Measurements from ENCODE around the gene SPANXB1. TPM values are rescaled to one million over a fixed set of nuclear protein-coding genes. Genes with fewer than 3 reads are reported as not detected.
"Not testable (repeated sequence)": the region's sequence is repeated elsewhere in the genome, so short reads cannot be mapped to it uniquely, and the experiment has no call there.

Gene SPANXB1
- not detected for polyA plus RNA-seq (ENCODE audit: insufficient read depth in 1 of 5, insufficient read length in 5 of 5, low replicate concordance in 1 of 5)
- long read RNA-seq, donor 1: 0 reads
- long read RNA-seq, donor 2: 0 reads
- long read RNA-seq, donor 3: 0 reads
- long read RNA-seq, donor 4: 0 reads
- long read RNA-seq, donor 5: 0 reads
- long read RNA-seq, donor 6: 0 reads
- long read RNA-seq, donor 7: 0 reads
- long read RNA-seq, donor 8: 0 reads

- DNase-seq: not testable (repeated sequence)
These were observed at the start of gene SPANXB1 for GRCh38 chrX:141002568-141002967. Gene SPANXB1 (plus strand): TSS chrX:141002594. CDS start chrX:141002694, 100 bp downstream.

- DNase-seq: no peak
These were observed 35.4 kb upstream of the SPANXB1 start for GRCh38 chrX:140967036-140967435.

- DNase-seq: no peak
These were observed 31.1 kb upstream of the SPANXB1 start for GRCh38 chrX:140971099-140971795.

GRCh38 chrX:140975472-140975871 lies 26.9 kb upstream of the SPANXB1 start:
- DNase-seq: no peak

- no peak for DNase-seq
These were observed 22.1 kb upstream of the SPANXB1 start for GRCh38 chrX:140980271-140980670.

- DNase-seq: no peak
These were observed 18.7 kb upstream of the SPANXB1 start for GRCh38 chrX:140983730-140984129.

GRCh38 chrX:141005243-141005642 lies 2.8 kb downstream of the SPANXB1 start:
- not testable (repeated sequence) for DNase-seq

GRCh38 chrX:141044246-141044645 lies 41.9 kb downstream of the SPANXB1 start:
- DNase-seq: not testable (repeated sequence)

GRCh38 chrX:141049878-141050277 lies 47.5 kb downstream of the SPANXB1 start:
- DNase-seq: not testable (repeated sequence)

- DNase-seq: not testable (repeated sequence)
These were observed 49.7 kb downstream of the SPANXB1 start for GRCh38 chrX:141052098-141052497.

Other genes starting within 250 kb of the SPANXB1 start
- gene LDOC1, start 174.5 kb downstream of the SPANXB1 start, polyA plus RNA-seq (ENCODE audit: insufficient read depth in 1 of 5, insufficient read length in 5 of 5, low replicate concordance in 1 of 5): 10 to 100 TPM; 57.4 to 87.9 (median 65.7) TPM
- not detected for gene SPANXC, start 239.9 kb downstream of the SPANXB1 start, polyA plus RNA-seq (ENCODE audit: insufficient read depth in 1 of 5, insufficient read length in 5 of 5, low replicate concordance in 1 of 5)

Measured in right lung (tissue), 10 donors.